Endothelial cell of umbilical vein (primary cell): Measurements from ENCODE around the gene CPNE9. TPM values are rescaled to one million over a fixed set of nuclear protein-coding genes. Genes with fewer than 3 reads are reported as not detected.

ENCODE experiments used
- BruUV-seq: library from RNA; stranded (reverse); fragments of 400-500 nt; replicated peaks from 2 replicates; lab custom pipeline; 2021; lab: Mats Ljungman, UMichigan
- CTCF ChIA-PET: fragments of 300-600, 350-600 bp; sonication (Branson Sonifier 250); formaldehyde crosslinking; loops from one replicate; lab custom pipeline; 2021; ENCODE audit warnings: antibody characterized with exemption, inconsistent platforms; lab: Charles Lee
- POLR2A ChIA-PET: fragments of 300-600, 350-600 bp; sonication (Branson Sonifier 250); formaldehyde crosslinking; loops from one replicate; lab custom pipeline; 2021; ENCODE audit warnings: antibody characterized with exemption, inconsistent platforms; lab: Charles Lee
- DNase-seq: peaks from one replicate; pipeline ENCODE4 v3.0.0-alpha.2; 2011; ENCODE audit warnings: low read depth, low spot score
- FAIRE-seq: peaks from 2 replicates; lab custom pipeline; 2011; peaks lifted over from hg19 to GRCh38; lab: Jason Lieb, UNC
- H2AFZ ChIP-seq: 2 replicates; pipeline ENCODE4 v1.6.0; 2012; ENCODE audit warnings: low read depth, low read length, control low read depth, inconsistent platforms
- H3K27ac ChIP-seq: 2 replicates; pipeline ENCODE4 v1.5.1; 2011; ENCODE audit warnings: low read depth, mild to moderate bottlenecking, control low read depth, low read length, moderate library complexity; ENCODE audit not compliant: insufficient read depth
- H3K27me3 ChIP-seq, 2 experiments: 2 replicates each; pipeline versions ENCODE4 v1.6.0 to v1.6.1; 2011; ENCODE audit warnings: low read length in 2 of 2, mixed read lengths in 1 of 2; ENCODE audit not compliant: control insufficient read depth in 2 of 2, insufficient read depth in 2 of 2
- H3K36me3 ChIP-seq, 2 experiments: 2 replicates in 1 of 2; 3 replicates in 1 of 2; pipeline ENCODE4 v1.5.1; 2011; ENCODE audit warnings: low read length in 2 of 2, mild to moderate bottlenecking in 1 of 2, moderate library complexity in 1 of 2; ENCODE audit not compliant: control insufficient read depth in 2 of 2, insufficient read depth in 2 of 2; ENCODE audit errors: extremely low read depth in 1 of 2
- H3K4me1 ChIP-seq: 3 replicates; pipeline ENCODE4 v1.5.1; 2011; ENCODE audit warnings: mild to moderate bottlenecking, low read length; ENCODE audit not compliant: control insufficient read depth, insufficient read depth; ENCODE audit errors: extremely low read depth
- H3K4me2 ChIP-seq: 2 replicates; pipeline ENCODE4 v1.6.1; 2011; ENCODE audit warnings: low read length, control low read depth, mixed read lengths; ENCODE audit not compliant: insufficient read depth
- H3K4me3 ChIP-seq, 3 experiments: fragments of 200-600 bp in 1 of 3; sonication (generic), shearing (Covaris generic) in 1 of 3; replicated peaks in 1 of 3; 2 replicates each; pipeline ENCODE4 v1.5.1; 2011 to 2016; ENCODE audit warnings: control low read depth in 3 of 3, low read length in 3 of 3, mild to moderate bottlenecking in 2 of 3, inconsistent platforms in 1 of 3, low read depth in 1 of 3, moderate library complexity in 1 of 3; ENCODE audit not compliant: insufficient read depth in 1 of 3
- H3K79me2 ChIP-seq: 2 replicates; pipeline ENCODE4 v1.6.0; 2012; ENCODE audit warnings: low read length, inconsistent platforms; ENCODE audit not compliant: control insufficient read depth, insufficient read depth
- H3K9ac ChIP-seq: replicated peaks from 2 replicates; pipeline ENCODE3; 2011; ENCODE audit warnings: low read length, control low read depth; ENCODE audit not compliant: insufficient read depth; ENCODE audit errors: extremely low read depth
- H3K9me1 ChIP-seq: replicated peaks from 3 replicates; pipeline ENCODE4 v1.6.0; 2011; ENCODE audit warnings: mild to moderate bottlenecking, low read length; ENCODE audit not compliant: control insufficient read depth, insufficient read depth; ENCODE audit errors: extremely low read depth
- H3K9me3 ChIP-seq: replicated peaks from 2 replicates; pipeline ENCODE4 v1.5.1; 2012; ENCODE audit warnings: low read length, inconsistent platforms; ENCODE audit not compliant: control insufficient read depth, insufficient read depth
- H4K20me1 ChIP-seq: replicated peaks from 2 replicates; pipeline ENCODE3; 2011; ENCODE audit warnings: mild to moderate bottlenecking, low read length; ENCODE audit not compliant: control insufficient read depth, insufficient read depth; ENCODE audit errors: extremely low read depth
- EZH2 ChIP-seq: IDR thresholded peaks from 2 replicates; pipeline ENCODE4 v1.6.1; 2012; ENCODE audit warnings: borderline replicate concordance, low read depth, mild to moderate bottlenecking, moderate library complexity, low read length, inconsistent platforms; ENCODE audit not compliant: severe bottlenecking
- FOS ChIP-seq: IDR thresholded peaks from 2 replicates; pipeline ENCODE4 v1.6.1; 2011; ENCODE audit warnings: mild to moderate bottlenecking, low read length, moderate library complexity, borderline replicate concordance; ENCODE audit not compliant: insufficient read depth
- GATA2 ChIP-seq: IDR thresholded peaks from 2 replicates; pipeline ENCODE4 v1.7.0; 2011; ENCODE audit warnings: low read depth, mild to moderate bottlenecking, moderate library complexity, mixed read lengths, low read length; ENCODE audit not compliant: insufficient read length, insufficient read depth
- JUN ChIP-seq: IDR thresholded peaks from 2 replicates; pipeline ENCODE4 v1.6.1; 2011; ENCODE audit warnings: borderline replicate concordance, low read depth; ENCODE audit not compliant: insufficient read length, insufficient read depth
- MYC ChIP-seq: IDR thresholded peaks from one replicate; pipeline ENCODE4 v1.6.1; 2011; ENCODE audit warnings: mild to moderate bottlenecking, low read depth, low read length
- POLR2A ChIP-seq: IDR thresholded peaks from 2 replicates; pipeline ENCODE4 v1.6.1; 2012; ENCODE audit warnings: low read depth, mild to moderate bottlenecking, control low read depth, low read length
- POLR2AphosphoS5 ChIP-seq: IDR thresholded peaks from 2 replicates; pipeline ENCODE4 v1.6.1; 2012; ENCODE audit warnings: low read depth, mild to moderate bottlenecking, control low read depth, low read length, moderate library complexity; ENCODE audit not compliant: insufficient read depth
- dilution Hi-C: fragments of 300-500 bp; cut with MboI; formaldehyde crosslinking; loops from one replicate; pipeline ENCODE4 v1.15.0; 2019; ENCODE audit warnings: low sequenced_read_pairs; ENCODE audit not compliant: extremely low pct_ligation_motif_present
- intact Hi-C: fragments of 100-400 bp; cut with micrococcal nuclease; formaldehyde crosslinking; loops from one replicate; pipeline ENCODE4 v1.10.0; 2022
- polyA plus RNA-seq, 4 experiments: library from polyadenylated mRNA; depleted of rRNA in 3 of 4; stranded (reverse) in 3 of 4; unstranded in 1 of 4; fragments of >200 nt; gene quantifications; 2 replicates each; pipeline versions ENCODE4 v1.2.1 to v1.2.3, GENCODE V29; 2011 to 2012; ENCODE audit warnings: missing spikeins in 1 of 4
- total RNA-seq: library from RNA; stranded (reverse); gene quantifications from 2 replicates; pipeline ENCODE4 v1.2.3, GENCODE V29; 2021
- TF ChIP-seq, protein P1 (sequence below), 2 donors: IDR thresholded peaks; 1 replicate in 1 of 2; 2 replicates in 1 of 2; pipeline ENCODE4 v1.5.1; 2011; ENCODE audit warnings: low read length in 2 of 2, mild to moderate bottlenecking in 2 of 2, moderate library complexity in 2 of 2, control low read depth in 1 of 2, inconsistent platforms in 1 of 2, low read depth in 1 of 2; ENCODE audit not compliant: insufficient read depth in 1 of 2; ENCODE audit errors: extremely low read depth in 1 of 2
- TF ChIP-seq, protein P2 (sequence below): IDR thresholded peaks from 2 replicates; pipeline ENCODE4 v1.6.1; 2011; ENCODE audit not compliant: insufficient read depth, insufficient read length

The CPNE9 gene
- total and polyA plus RNA-seq, 2 donors (not counting 3 experiments of a cell fraction or from before 2014, with no cell fraction given), result not detected

DNA sequence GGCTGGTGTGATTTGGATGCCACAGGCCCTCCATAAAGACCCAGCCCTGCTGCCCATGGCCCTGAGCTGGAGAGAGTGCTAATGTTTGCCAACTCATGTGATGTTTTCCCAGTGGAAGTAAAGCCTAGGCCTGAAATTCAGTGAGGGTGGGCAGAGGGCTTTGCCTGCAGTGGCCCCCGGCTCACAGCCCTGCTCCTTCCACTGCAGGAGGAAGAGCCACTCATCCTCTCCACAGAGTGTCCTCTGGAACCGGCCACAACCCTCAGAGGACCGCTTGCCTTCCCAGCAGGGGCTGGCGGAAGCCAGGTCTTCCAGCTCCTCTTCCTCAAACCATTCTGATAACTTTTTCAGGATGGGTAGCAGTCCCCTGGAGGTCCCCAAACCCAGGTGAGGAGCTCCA, 13.9 kb upstream of the CPNE9 start:
- no peak for TF ChIP-seq MYC
- TF ChIP-seq GATA2, result no peak
- TF ChIP-seq JUN, result no peak
- TF ChIP-seq FOS, result no peak
- TF ChIP-seq, protein P1, sequence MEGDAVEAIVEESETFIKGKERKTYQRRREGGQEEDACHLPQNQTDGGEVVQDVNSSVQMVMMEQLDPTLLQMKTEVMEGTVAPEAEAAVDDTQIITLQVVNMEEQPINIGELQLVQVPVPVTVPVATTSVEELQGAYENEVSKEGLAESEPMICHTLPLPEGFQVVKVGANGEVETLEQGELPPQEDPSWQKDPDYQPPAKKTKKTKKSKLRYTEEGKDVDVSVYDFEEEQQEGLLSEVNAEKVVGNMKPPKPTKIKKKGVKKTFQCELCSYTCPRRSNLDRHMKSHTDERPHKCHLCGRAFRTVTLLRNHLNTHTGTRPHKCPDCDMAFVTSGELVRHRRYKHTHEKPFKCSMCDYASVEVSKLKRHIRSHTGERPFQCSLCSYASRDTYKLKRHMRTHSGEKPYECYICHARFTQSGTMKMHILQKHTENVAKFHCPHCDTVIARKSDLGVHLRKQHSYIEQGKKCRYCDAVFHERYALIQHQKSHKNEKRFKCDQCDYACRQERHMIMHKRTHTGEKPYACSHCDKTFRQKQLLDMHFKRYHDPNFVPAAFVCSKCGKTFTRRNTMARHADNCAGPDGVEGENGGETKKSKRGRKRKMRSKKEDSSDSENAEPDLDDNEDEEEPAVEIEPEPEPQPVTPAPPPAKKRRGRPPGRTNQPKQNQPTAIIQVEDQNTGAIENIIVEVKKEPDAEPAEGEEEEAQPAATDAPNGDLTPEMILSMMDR (IDR thresholded peaks at IDR 0.05; ENCODE audit: extremely low read depth in 1 of 2, insufficient read depth in 1 of 2, low read depth in 1 of 2, low read length in 2 of 2), result no peak
- TF ChIP-seq POLR2A, result no peak
- TF ChIP-seq EZH2, result no peak
- no peak for TF ChIP-seq POLR2AphosphoS5
- TF ChIP-seq, protein P2, sequence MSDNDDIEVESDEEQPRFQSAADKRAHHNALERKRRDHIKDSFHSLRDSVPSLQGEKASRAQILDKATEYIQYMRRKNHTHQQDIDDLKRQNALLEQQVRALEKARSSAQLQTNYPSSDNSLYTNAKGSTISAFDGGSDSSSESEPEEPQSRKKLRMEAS, result no peak
- no peak overlapping the region for H3K27ac ChIP-seq
- H3K9me1 ChIP-seq, result no peaks in the 10 kb centered on the region
- H3K79me2 ChIP-seq, result no peaks in the 10 kb centered on the region
- no peak overlapping the region for H3K4me2 ChIP-seq
- no peak overlapping the region for H3K9ac ChIP-seq
- H3K4me1 ChIP-seq, result no peaks in the 10 kb centered on the region
- no TSS peak for BruUV-seq
- no peaks in the 10 kb centered on the region for H3K9me3 ChIP-seq
- H2AFZ ChIP-seq, result no peak overlapping the region
- ChIA-PET CTCF (no interaction called here), POLR2A (interaction anchor here (0.6 kb wide), 1 partner anchor 73 kb away, joined by 3 read pairs; no protein-coding TSS in a partner anchor)
- H3K4me3 ChIP-seq, result no peak overlapping the region
- H3K36me3 ChIP-seq, result peaks cover 2 to 63% of the 10 kb centered on the region in 2 experiments
- dilution Hi-C loops, result no loop called here
- intact Hi-C loops, result no loop called here
- DNase-seq (no peak), FAIRE-seq (no peak)
- H4K20me1 ChIP-seq, result no peaks in the 10 kb centered on the region
- no peaks in the 10 kb centered on the region for H3K27me3 ChIP-seq
